NCI-H1417 (cell line): Measurements from ENCODE around the gene CST7.
"Not testable (repeated sequence)": the region's sequence is repeated elsewhere in the genome, so short reads cannot be mapped to it uniquely, and the experiment has no call there.

Experiments used
- DNase-seq, 3 experiments: peaks; one replicate each; lab custom pipeline; 2025; lab: John Stamatoyannopoulos, UW

The CST7 gene

GRCh38 chr20:24948939-24949679 is at the start of gene CST7:
CST7 (plus strand) TSS chr20:24949269; CDS start chr20:24949506, 237 bp downstream.
- DNase-seq, result no peak

- DNase-seq, result no peak
Measured at GRCh38 chr20:24906806-24907205, 42.3 kb upstream of the CST7 start.

GRCh38 chr20:24908642-24909041 is 40.4 kb upstream of the CST7 start:
- no peak for DNase-seq

- no peak for DNase-seq
Measured at GRCh38 chr20:24909086-24909780, 39.8 kb upstream of the CST7 start.

- no peak for DNase-seq
Measured at GRCh38 chr20:24909861-24910260, 39.2 kb upstream of the CST7 start.

GRCh38 chr20:24910461-24910860 is 38.6 kb upstream of the CST7 start:
- peak in 2 of 3 experiments; percentile 10 to 17 for DNase-seq

- peak in 2 of 3 experiments; percentile 64 to 85 for DNase-seq
Measured at GRCh38 chr20:24911461-24911860, 37.6 kb upstream of the CST7 start.

GRCh38 chr20:24912397-24913075 is 36.5 kb upstream of the CST7 start:
- no peak for DNase-seq

- DNase-seq, result no peak
Measured at GRCh38 chr20:24913076-24913628, 35.9 kb upstream of the CST7 start.

- DNase-seq, result no peak
Measured at GRCh38 chr20:24914388-24915241, 34.5 kb upstream of the CST7 start.

- no peak for DNase-seq
Measured at GRCh38 chr20:24915440-24915839, 33.6 kb upstream of the CST7 start.

- DNase-seq, result no peak
Measured at GRCh38 chr20:24915892-24916291, 33.2 kb upstream of the CST7 start.

- DNase-seq, result no peak
Measured at GRCh38 chr20:24916412-24916811, 32.7 kb upstream of the CST7 start.

- DNase-seq, result no peak
Measured at GRCh38 chr20:24917056-24917455, 32.0 kb upstream of the CST7 start.

GRCh38 chr20:24917797-24918578 is 31.1 kb upstream of the CST7 start:
- DNase-seq, result peak; percentile 36 to 73 (median 53)

GRCh38 chr20:24918579-24919566 is 30.2 kb upstream of the CST7 start:
- no peak for DNase-seq

GRCh38 chr20:24919665-24920064 is 29.4 kb upstream of the CST7 start:
- not testable (repeated sequence) for DNase-seq

GRCh38 chr20:24920706-24921105 is 28.4 kb upstream of the CST7 start:
- peak in 1 of 3 experiments; percentile 6 for DNase-seq

- not testable (repeated sequence) for DNase-seq
Measured at GRCh38 chr20:24929259-24929658, 19.8 kb upstream of the CST7 start.
